GM06990 (cell line): ENCODE results near the gene DISC1.

ENCODE experiments used
- DNase-seq: peaks from one replicate; pipeline ENCODE4 v3.0.0-alpha.2; 2011; ENCODE audit not compliant: insufficient read length; ENCODE audit errors: extremely low read depth
- H3K27me3 ChIP-seq: replicated peaks from 2 replicates; pipeline ENCODE4 v1.6.0; 2011; ENCODE audit warnings: low read length; ENCODE audit not compliant: control insufficient read depth, insufficient read depth
- H3K36me3 ChIP-seq: 2 replicates; pipeline ENCODE4 v1.5.1; 2011; ENCODE audit warnings: low read length; ENCODE audit not compliant: control insufficient read depth, insufficient read depth
- H3K4me3 ChIP-seq: replicated peaks from 2 replicates; pipeline ENCODE4 v1.5.1; 2011; ENCODE audit warnings: low read depth, mild to moderate bottlenecking, control low read depth, low read length
- CTCF ChIP-seq: IDR thresholded peaks from 2 replicates; pipeline ENCODE4 v1.5.1; 2011; ENCODE audit warnings: low read length, control low read depth, mild to moderate bottlenecking, inconsistent platforms; ENCODE audit not compliant: insufficient read depth, poor library complexity, severe bottlenecking

DISC1 gene

GRCh38 chr1:231736464-231736863, 109.9 kb downstream of the DISC1 start:
- Histone ChIP-seq H3K36me3 (no peaks in the 10 kb centered on the region), H3K4me3 (no peak overlapping the region), H3K27me3 (no peaks in the 10 kb centered on the region)
- TF ChIP-seq CTCF = no peak
- no peak for DNase-seq

DNA sequence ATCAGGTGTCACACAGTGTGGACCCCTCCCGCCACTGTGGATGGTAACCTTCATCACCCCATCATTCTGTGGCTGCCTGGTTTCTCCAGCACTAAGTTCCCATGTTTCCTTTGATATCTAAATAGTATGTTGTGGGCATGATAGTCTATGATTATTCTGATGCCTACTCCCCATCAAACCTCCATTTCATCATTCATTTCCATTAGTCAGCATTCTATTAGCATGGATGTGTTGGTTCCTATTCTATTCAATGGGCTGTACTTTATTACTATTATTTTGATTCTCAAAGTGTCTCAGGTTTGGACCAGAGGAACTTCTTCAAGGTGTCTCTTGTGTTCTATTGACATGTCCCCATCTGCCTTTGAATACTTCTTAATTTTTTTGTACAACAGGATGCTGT, 112.0 kb downstream of the DISC1 start:
- H3K36me3 ChIP-seq = no peaks in the 10 kb centered on the region
- no peak for TF ChIP-seq CTCF

GRCh38 chr1:231743966-231744365, 117.4 kb downstream of the DISC1 start:
- Histone ChIP-seq H3K27me3 (no peaks in the 10 kb centered on the region), H3K4me3 (no peak overlapping the region), H3K36me3 (no peaks in the 10 kb centered on the region)
- no peak for DNase-seq
- no peak for TF ChIP-seq CTCF

More for the DNA sequence above, 112.0 kb downstream of the DISC1 start:
- no peak overlapping the region for H3K4me3 ChIP-seq
- DNase-seq = no peak
- H3K27me3 ChIP-seq = no peaks in the 10 kb centered on the region

GRCh38 chr1:231748760-231749415, 122.3 kb downstream of the DISC1 start:
- H3K36me3 ChIP-seq = no peaks in the 10 kb centered on the region
- TF ChIP-seq CTCF = no peak
- H3K27me3 ChIP-seq = no peaks in the 10 kb centered on the region
- DNase-seq = no peak
- no peak overlapping the region for H3K4me3 ChIP-seq

- no peaks in the 10 kb centered on the region for H3K27me3 ChIP-seq
- no peaks in the 10 kb centered on the region for H3K36me3 ChIP-seq
- no peak for TF ChIP-seq CTCF
- H3K4me3 ChIP-seq = no peak overlapping the region
- DNase-seq = no peak
Measured at GRCh38 chr1:231750296-231750695, 123.7 kb downstream of the DISC1 start.
